NCI-H1105 (cell line): Measurements from ENCODE around the gene AJUBA.
"Not testable (repeated sequence)": the region's sequence is repeated elsewhere in the genome, so short reads cannot be mapped to it uniquely, and the experiment has no call there.

Experiments
- DNase-seq: peaks from one replicate; lab custom pipeline; 2025; lab: John Stamatoyannopoulos, UW

The AJUBA gene

DNA sequence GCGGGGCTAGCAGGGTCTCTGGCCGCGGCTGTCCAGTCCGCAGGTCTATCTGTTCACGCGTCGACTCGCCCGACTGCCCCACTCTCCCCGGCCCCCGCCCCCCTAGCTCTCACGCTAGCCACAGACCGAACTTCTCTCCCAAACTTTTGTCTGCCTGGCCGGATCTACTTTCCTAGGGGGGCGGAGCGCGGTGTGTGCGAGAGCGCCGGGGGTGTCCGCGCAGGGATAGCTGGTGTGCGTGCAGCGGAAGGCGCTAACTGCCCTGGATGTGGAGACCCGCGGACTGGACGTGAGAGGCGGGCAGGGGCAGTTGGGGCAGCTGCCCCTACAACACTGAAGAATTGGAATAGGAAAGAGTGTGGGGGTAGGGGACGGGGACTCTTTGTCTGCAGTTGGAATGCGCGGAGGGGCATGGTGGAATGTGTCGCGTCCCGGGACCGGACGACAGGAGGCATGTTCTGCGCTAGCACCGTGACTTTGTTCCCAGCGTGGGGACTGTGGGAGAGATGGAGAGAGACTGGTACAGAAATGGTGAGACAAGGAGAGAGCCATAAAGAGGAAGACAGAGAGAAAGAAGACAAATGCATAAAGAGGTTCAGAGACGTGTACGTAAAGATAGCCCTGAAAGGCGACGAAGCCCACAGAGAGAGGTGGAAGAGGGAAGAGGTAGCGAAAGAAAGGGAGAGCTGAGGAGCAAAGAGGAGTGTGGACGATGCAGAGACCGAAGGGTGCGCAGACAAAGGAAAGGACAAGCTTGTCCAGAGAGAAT lies at the start of gene AJUBA:
TSS of gene AJUBA (minus strand) at position 75 of the 769 bp plus-strand sequence. CDS start 285 bp downstream, outside the sequence.
- peak; percentile 70 for DNase-seq

DNA sequence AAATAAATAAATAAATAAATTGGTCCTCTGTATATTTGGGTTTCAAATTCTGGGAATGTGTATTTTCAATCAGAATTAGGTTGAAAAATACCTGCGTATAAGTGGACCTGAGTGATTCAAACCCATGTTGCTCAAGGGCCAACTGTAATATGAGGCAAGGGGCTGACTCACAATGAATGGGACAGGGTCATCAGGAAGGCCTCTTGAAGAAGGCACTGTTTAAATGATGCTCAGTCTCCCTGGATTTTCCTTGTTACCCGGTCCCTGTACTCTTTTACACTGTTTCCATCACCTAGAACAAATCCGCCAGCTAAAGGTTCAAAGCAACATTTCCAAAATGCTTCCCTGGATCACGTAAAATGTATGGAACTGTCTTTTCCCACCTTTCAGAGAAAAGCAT lies 48.6 kb upstream of the AJUBA start:
- no peak for DNase-seq

DNA sequence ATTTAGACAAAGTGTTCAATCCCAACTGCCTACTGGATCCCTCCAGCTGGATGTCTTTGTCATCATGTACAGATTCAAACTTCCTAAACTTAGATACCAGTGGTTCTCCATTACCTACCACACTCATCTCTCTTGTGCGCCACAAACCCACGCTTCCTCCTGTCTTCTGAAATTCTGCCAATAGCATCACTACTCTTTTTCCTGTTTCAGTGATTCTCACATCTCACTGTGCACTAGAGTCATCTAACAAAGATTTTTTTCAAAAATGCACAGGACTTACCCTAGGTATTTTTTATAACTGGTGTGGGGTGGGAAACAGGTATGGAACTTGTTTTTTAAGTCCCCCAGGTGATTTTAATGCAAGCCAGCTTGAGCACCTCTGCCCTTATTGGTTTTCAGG lies 46.4 kb upstream of the AJUBA start:
- DNase-seq = no peak

- DNase-seq = no peak
Observed at GRCh38 chr14:23025151-23025814, 42.9 kb upstream of the AJUBA start.

GRCh38 chr14:23024612-23025075 lies 42.3 kb upstream of the AJUBA start:
- DNase-seq = no peak

DNA sequence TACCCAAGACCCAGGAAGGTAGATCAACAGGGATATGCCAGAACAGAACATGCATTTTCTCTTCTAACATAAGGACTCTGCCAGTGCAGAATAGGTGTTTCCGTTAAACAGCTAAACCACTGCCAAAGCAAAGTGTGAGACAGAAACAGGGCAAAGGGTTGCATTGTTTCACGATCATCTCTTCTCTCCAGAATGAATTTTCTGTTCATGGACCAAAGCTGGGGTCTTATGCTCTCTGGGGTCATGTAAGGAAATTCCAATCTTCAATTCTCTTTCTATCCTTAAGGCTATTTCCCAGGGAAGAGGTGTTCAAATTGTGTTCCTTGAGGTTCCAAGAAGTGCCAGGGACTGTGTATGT lies 41.4 kb upstream of the AJUBA start:
- DNase-seq = no peak

DNA sequence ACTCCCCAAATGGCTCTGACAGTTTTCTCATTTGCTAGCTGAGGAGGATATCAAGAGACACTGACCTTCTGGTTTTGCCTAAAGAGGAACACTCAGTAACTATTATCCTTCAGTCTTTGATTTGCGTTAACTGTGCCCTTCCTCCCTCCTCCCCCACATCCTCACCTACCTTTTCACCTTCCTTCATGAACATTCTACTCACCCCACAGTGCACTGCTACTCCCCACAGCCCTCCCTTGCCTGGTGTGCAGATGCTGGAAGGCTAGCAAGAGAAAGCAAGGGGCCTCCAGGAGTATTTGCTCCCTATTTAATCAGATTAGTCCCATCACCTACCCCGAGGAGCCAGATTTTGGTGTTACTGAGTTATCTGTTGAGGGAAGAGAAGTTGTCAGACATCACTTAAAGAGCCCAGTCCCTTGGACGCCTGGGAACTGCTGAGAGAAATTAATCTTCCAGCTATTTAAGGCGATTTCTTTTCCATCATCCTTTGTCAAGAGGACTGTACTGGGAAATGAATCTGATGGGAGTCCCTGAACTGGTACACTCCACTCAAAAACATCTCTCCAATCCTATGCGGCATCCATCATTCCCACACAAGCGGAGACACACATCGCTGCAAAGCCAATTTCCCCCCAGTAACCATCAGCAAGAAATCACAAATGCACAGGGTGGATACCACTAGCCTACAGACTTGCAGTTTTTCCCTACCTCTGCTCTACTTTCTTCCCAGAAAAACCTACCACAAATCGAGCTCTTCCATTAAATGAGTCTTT lies 40.9 kb upstream of the AJUBA start:
- DNase-seq = no peak

DNA sequence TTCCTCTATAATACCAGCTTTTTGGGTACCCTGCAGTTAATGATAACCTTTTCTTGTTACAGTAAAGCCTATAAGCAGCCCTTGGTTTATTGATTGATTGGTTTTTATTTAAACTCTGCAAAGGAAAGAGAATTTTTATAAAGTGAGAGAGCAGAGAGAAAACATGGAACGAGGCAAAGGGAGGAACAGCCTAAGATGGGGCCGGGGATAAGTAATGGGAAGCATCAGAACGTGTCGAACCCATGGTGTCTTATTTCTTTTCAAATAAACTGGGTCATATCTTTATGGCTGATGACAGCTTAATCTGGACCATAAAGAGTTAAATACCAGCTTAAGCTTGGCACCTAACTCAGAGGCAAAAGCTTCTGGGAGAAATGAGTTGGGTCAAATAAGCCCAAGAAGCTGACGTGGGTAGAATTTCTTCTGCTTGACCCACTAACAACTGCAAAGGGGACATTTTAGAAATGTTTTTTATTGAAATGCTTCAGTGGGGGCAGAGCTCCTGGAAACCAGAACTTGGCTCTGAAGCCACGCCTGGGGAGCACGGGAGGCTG lies 39.6 kb upstream of the AJUBA start:
- no peak for DNase-seq

DNA sequence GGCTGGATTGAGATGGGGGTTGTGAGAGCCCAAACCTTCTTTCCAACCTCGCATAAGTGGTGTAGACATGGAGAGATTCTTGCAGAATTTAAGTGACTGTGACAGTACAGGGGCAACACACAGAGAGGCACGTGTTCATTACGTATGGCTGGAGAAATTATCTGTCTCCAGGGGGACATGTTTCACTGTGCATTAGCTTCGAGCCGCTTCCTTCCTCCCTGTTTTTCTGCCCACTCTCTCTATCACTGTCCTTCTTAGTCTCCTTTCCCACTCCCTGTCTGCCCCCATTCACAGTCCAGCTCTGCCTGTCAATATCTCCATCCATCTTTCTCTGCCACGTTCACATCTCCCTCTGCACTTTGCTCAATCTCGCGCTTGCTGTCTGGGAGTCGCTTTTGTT lies 39.1 kb upstream of the AJUBA start:
- DNase-seq = no peak

DNA sequence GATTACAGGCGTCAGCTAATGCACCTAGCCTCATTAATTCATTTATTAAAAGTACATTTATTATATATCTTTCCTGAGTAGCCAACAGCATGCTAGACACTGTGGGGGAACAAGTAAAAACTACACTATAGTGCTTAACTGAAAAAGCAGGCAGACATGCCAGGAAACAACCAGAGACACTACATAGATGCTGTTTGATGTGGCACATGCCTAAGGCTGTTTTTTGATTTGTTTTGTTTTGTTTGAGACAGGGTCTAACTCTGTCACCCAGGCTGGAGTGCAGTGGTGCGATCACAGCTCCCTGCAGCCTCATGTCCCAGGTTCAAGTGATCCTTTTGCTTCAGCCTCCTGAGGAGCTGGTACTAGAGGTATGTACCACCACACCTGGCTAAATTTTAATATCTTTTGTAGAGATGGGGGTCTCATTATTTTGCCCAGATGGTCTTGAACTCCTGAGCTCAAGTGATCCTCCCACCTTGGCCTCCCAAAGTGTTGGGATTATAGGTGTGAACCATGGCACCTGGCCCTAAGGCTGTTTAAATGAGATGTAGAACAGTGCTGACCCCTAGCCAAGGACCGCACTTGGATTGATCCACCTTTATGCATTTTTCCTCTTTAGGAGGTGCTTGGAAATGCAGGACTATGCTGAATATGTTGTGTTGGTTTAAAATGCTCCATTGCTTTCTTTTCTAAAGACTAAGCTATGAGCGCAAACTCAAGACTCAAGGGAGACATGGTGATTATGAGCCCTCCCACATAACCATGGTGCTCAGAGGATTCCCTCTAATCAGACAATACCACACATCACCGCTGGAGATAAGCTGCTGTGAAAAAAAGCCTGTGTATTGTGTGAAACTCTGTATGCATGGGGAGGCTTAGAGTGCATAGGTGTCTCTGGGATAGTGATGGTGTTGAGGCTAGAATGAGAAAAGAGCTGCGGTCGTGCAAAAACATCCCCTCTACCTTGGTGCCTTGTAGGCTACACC lies 38.1 kb upstream of the AJUBA start:
- DNase-seq = no peak

GRCh38 chr14:23018107-23018506 lies 35.8 kb upstream of the AJUBA start:
- no peak for DNase-seq

DNA sequence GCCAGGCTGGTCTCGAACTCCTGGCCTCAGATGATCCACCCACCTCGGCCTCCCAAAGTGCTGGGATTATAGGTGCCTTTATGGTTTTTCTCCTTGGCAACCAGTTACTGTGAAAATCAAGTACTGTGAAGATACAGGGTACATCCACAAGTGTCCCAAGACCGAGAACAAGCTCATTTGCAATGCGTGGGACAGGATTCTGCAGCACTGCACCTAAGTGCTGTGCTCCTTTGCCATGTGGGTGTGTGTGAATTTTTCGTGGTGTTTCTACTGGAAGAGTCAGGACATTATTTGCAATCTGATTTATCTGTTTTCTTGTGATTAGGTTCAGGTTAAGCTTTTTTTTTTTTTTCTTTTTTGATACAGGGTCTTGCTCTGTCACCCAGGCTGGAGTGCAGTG lies 34.7 kb upstream of the AJUBA start:
- DNase-seq = no peak

- DNase-seq = no peak
Observed at GRCh38 chr14:23015618-23016017, 33.3 kb upstream of the AJUBA start.

DNA sequence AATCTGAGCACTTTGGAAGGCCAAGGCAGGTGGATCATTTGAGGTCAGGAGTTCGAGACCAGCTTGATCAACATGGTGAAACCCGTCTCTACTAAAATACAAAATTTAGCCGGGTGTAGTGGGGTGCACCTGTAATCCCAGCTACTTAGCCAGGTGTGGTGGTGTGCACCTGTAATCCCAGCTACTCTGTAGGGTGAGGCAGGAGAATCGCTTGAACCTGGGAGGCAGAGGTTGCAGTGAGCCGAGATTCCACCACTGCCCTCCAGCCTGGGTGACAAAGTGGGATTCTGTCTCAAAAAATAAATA lies 31.4 kb upstream of the AJUBA start:
- not testable (repeated sequence) for DNase-seq

DNA sequence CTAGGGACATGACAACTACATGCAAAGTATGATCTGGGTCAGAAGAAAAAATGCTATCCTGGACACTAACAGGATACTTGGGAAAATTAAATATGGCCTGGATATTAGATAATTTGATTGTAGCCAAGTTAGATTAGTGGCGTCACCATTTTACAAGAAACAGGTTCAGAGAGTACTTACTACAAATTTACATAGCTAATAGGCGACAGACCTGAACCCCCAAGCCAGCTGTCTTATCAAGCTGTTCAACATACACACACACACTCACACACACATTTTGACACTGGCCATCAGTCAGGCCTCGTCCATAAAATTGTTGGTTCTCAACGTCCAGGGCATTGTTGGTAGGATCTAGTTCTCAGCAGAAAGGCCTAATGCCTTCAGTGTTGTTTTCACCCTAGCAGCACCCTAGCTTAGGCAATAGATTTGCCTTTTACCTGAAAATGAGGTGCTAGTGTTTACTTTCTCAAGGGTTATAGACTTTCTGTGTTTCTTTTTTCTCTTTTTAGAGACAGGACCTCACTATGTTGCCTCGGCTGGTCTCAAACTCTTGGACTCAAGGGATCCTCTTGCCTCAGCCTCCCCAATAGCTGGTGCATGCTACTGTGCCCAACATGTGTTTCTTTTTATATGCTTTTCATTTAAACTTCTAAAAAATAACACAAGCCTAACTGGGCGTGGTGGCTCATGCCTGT lies 30.9 kb upstream of the AJUBA start:
- DNase-seq = no peak

DNA sequence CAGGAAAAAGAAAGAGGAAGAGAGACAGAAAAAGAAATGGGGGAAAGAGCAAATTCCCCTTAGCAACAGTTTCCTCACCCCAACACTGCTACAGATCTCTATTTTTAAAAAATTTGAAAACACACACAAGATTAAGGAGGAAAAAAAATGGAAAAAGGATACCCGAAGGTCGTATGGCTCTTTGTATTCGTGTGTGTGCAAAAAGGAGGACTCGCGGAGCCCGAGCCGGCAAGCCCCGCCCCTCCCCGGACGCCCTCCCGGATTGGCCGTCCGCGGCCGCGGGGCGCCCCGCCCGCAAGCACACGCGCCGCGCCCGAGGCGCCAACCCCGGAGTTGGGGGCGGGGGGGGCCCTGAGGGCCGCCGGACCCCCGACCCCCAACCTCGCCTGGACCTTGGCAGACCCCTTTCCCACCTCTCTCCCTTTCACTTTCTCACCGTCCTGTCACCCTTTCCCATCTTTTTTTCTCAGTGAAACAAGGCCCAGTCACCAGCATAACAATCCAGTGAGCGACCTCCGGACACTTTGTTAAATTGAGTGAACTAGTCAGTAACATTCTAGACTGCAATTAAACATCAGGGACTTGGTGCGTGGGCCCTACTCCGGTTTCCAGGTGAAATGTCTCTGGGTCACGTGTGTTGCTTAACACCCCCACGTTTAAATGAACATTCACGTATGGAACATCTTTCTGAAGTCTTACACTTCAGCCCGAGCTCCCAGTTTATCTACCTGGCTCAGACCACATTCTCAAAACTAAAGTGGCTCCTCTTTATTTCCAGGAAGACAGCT lies 27.8 kb upstream of the AJUBA start, which contains the start of gene C14orf93:
TSS of gene C14orf93 (minus strand) at position 205 of the 788 bp plus-strand sequence. CDS start 11,120 bp downstream, outside the sequence.
- peak; percentile 65 for DNase-seq

- DNase-seq = peak; percentile 31
Observed at GRCh38 chr14:23009483-23009938, 27.2 kb upstream of the AJUBA start.

DNA sequence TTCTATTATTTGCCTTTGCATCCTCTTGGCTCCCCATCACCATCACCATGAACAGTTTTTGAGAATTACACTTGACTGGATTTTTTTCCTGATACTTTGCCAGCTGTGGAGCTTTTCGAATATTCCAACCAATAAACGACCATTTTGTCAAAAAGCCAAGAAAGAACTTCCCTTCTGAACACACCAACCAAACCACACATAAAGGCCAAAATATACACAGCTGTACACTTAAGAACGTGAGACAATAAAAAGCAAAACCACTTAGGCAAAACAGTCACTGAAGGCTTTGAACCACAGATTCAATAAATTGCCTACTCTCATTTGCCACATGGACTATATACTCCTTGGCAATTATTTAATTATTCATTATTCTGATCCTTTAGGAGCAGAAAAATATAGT lies 26.5 kb upstream of the AJUBA start:
- peak; percentile 77 for DNase-seq

DNA sequence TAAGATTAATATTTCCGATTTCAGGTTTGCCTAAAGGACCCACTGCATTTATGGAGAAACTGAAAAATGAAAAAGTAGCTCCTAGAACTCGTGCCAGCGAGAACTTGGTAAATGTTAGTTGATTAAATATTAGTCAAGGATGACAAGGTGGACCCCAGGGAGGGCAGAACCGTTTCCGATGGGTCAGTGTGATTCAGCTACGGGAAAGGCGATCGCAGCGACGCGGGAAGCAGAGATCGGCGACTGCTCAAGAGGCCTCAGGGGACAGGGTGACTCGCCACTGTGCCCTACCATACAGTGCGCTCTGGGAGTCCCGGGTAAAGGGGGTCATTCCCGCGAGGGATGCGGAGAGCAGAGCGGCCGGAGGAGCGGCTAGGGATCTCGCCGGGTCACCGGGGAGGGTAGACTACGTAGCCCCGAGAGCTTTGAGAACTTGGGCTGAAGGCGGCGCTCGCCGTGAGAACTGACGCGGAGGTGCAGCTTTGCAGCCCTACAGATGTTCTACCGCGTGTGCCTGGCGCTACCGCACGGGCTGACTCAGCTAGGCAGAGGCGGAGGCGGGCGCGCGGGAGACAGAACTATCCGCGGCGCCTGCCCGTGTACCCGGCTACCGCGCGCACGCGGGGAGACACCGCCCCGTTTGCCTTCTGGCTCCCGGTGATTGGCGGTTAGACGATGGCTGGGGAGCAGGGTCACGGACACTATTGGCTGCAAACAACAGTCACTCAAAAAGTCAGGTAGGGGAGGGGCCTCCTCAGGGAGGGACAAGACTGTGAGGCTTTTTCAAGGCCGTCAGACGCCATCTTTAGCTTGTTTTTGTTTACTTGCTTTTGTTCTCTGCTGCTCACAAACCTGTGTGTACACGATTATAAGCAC lies 24.4 kb upstream of the AJUBA start:
- peak; percentile 98 for DNase-seq
